ENCODE results near the gene S100A6. TPM values are rescaled to one million over a fixed set of nuclear protein-coding genes. Genes with fewer than 3 reads are reported as not detected.

S100A6 gene
- total RNA-seq, 1 donor from 2014 or later: 9.2 TPM

DNA sequence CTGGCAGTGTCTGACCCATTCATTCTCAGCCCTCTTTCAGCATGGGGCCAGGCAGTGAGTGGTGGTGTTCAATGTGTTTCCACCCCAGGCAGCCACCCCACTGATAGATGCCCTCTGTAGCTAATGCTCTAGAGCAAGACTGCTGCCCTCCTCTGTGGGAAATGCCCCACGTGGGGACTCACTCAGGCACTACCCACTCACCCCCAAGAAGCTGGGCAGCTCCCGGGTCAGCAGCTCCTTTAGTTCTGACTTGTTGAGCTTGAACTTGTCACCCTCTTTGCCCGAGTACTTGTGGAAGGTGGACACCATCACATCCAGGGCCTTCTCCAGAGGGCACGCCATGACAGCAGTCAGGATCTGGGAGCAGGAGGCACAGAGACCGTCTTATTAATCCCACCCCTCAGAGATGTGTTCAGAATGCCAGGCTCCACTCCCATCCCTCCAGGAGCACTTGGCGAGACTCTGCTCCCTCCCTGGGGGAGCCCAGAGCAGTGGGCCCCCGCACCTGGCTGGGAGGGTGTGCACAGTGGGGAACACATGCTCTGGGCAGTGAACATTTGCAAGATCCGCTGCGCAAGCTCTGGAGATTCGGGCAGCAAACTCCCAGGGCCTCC, 8.8 kb upstream of the S100A6 start:
- no peak for DNase-seq

DNA sequence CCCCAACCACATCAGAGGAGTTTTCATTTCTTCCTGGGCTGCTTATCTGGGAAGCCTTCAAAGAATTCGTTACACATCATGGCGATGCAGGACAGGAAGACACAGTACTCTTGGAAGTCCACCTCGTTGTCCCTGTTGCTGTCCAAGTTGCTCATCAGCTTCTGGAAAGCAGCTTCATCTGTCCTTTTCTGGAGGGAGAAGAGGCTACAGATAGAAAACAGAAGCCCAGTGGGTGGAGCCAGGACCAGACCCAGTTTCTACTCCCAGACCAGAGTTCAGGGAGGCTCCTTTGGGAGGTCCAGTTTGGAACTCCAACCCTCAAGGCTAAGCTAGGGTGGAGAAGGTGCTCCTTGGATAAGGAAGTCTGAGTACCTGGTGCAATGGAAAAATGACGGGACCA, 7.9 kb upstream of the S100A6 start:
- no peak for DNase-seq

DNA sequence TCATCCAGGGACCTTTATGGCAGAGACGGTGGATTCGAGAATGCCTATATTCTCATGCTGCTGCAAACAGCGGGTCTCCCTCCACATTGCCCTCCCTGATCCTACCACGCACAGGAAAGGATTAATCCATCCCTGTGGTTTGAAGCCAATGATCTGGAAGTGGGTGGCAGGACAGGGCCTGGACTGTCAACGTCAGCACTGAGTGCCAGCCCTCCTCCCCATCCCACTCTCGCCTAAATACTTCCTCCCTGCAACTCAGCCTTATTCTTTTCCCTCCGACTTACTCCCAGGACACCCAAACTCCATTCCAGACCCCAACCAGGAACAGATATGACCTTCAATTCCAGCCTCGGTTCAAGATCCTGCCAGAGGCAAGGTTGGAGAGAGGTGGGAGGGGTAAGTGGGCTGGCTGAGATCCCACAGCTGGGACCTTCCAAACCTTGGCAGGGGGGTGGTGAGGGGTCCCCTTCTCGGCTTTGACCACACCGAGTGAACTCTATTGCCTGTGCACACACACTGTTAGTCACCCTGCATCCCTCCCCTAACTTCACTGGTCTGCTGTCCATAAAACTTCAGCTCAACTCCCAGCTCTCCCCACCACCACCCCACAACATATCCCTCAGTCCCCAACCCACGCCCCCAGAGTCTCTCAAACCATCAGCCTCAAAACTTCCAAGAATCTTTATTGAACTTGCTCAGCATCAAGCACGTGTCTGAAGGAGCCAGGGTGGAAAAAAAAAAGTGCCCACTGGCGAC, 7.3 kb upstream of the S100A6 start:
- DNase-seq: no peak

DNA sequence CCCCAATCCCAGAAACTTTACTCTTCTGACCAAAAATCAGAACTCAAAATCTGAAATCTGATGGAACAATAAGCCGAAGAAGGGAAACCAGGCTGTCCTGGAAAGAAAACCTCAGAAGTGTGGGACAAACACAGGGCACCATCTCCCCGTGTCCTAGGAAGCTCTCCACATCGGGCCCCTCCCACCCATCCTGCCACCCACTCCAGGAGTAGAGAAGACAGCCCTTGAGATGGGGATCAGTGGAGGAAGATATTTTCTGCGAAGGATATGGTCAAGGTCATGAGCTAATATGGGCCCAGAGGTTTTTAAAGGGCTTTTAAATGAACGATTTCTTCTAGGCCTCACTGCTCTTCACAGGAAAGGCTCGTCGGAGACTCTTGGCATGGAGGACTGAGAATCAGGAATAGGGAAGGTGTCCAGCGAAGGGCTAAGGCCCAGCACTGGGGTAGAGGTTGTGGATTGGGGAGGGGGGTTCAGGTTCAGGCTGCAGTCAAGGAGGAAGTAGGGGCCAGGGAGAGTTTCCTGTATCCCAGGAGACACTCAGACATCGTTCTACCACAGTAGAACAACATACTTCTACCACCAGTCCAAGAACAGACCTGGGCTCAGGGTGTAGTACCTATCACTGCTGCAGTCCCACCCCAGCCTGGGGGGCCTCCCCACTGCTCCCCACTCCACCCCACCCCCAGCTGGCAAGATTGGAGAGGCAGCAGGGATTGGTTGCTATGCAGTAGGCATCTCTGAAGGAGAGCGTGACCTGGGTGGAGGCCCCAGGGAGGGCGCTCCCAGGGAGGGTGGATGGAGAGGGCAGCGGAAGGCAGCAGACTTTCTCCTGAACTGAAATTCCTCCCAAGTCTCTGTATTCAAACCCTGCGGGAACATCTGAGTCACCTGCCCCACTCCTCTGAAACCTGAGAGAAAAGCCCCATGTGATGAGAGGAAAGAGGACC, 6.1 kb upstream of the S100A6 start:
- DNase-seq: no peak

DNA sequence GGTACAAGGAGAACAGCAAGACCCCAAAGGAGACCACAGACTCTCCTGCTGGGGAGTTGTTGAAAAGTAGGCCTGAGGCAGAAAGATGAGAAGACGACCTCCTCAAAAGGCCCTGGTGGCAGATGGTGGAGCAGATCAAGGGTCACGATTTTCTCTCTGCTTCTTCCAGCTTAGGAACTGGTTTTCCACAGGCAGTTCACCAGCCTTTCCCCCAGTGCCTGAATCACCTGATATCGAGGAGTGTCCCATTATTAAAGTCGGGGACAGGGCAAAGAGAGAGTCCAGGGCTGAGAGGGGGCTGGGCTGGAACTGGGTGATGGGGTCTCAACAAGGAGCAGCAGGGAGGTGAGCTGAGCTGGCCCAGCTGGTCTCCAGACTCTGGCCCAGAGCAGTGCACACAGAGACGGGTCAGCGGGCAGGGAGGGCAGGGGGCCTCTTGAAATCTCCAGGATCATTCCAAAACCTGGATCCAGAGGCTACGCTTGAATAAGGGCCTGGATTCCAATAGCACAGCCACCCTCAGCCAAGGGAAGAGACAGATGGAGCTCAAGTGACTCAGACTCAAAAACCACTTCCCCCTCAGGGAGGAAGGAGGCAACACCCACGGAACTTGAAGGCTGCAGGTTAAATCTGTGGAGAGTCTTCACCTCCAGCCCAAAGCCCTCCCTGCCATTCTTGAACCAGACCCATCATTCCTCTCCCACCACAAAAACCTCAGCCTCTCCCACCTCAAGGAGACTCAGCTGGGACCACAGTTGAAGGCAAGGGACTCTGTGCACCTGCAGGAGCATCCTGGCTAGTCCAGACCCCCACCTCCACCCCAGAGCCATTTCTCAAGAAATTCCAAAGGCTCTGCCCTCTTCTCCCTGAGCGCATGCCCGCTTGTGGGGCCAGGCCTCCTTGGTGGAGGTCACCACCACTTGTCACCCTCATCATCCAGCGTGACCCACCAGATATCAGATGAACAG, 4.9 kb upstream of the S100A6 start, which contains the start of gene S100A5:
Gene S100A5, minus strand, starts transcription at position 541 of the 968 bp plus-strand sequence. CDS start 743 bp downstream, outside the sequence.
- DNase-seq: peak; percentile 15

DNA sequence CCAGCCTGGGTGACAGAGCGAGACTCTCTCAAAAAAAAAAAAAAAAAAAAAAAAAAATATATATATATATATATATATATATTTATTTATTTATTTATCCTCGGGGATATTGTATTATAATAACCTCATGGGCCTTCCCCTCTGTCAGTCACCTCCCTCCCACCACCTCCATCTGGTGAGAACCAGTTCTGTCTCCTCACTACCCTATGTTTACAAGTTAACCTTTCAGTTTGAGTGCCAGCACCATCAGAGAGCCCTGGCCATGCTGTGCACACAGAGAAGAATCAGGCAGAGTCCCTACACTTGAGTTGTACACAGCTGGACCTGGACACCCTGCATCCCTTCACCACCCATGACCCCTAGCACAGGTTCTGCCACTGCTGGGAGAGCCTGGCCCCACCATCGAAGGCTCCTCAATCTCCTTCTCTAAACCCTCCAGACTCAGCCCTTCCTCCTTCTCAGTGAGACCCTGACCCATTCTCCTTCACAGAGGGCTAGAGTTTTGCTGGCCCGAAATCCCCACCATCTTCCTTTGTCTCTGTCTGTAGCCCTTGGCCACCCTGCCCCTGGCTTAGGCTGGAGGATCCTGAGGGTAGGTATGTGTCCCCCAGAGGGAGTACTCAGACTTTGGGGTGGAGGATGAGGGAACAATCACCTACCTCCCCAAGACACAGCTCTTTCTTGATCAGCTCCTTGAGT, 3.8 kb upstream of the S100A6 start:
- no peak for DNase-seq

DNA sequence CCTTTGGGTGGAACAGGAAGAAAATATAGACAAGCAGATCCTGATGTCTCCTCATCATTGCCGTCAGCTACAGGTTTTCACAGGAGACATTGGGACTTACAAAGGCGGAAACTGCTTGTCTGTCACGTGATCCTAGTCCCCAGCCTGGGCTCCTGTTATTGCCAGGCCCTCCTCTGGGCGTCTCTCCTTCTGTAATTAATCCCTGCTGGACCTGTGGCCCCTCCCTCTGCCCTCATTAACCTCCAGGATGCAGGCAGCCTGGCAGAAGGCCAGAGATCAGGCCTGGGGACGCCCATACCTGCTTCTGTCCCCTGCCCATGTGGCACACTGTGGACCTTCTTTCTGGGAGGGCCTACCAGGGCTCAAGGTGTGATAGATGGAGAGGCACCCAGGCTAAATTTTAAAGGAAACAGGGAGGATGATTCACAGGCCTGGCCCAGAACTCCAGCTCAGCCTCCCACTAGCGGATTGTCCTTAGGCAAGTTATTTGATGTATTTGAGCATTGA, 2.6 kb upstream of the S100A6 start:
- no peak for DNase-seq

DNA sequence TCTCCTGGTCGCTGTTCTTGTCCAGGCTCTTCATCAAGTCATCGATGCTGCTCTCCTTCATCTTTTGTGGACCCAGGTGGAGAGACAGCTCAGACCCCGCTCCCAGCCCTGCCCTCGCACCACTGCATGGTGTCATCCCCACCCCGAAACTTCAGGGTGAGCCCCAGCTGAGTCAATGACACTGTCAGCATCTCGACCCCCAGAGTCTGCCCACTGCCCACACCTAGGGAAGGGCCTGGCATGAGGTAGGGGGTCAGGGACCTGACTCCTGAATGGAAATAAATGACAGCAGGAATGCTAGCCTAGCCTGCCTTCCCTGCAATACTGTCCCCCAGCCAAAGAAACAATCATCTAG, 1.6 kb upstream of the S100A6 start:
- no peak for DNase-seq

DNA sequence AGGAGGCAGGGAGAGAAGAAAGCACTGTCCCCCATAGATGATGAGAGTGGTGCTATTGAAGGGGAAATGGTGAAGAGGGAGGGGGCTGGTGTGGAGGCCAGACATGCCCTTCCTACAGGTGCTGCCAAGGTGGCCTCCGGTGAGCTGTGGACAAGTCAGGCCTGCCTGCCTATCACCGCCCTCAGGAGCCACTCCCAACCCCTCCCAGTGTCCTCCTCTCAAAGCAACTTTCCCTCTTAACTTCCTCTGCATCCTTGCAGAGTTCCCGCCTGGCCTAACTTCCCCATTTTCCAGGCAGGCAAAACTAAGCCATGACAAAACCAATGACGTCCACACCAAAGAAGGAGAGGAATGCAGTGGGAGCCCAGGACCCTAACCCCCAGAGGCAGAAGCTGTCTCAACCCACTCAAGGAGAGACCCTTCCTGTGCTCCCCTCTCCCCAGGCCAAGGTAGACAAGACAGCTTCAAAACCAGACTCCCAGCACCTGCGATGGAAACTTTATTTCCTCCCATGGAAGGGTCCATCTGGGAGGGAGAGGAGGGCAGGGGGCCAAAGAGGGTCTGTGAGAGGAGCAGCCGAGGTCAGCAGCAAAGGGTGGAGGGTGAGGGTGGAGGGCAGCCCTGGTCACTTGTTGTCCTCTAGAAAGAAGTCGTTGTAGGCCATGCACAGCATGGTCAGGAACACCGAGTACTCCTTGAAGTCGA, 1.0 kb upstream of the S100A6 start:
- no peak for DNase-seq

DNA sequence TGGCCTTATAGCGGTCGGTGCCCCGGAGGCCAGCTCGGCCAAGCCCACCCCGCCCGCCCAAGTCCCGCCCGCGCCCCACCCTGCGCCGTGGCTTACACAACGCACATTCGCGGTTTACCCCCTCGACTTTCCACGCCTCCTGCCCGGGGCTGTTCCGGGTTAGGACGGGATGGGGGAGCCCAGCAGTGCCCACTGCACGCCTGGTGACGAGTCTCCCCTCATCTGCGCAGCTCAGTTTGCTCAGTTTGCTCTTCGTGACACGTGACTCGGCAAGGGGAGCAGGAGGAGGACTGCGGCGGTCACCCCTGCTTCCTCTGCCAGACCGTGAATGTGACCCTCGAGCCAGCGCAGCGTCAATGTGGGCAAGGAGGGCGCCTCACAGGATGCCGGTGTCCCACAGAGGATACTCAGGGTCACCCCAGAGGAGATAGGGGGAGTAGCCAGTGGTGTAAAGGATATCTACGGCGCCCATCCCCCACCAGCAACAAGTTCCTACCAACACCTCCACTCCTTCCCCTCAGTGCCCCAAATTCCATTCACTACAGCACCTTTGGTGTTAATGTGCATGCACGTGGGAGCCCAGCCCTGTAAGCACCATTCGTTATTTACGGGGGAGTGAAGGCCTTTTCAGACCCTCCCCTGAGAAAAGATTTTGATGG, 350 bp upstream of the S100A6 start:
- DNase-seq: peak; percentile 62

DNA sequence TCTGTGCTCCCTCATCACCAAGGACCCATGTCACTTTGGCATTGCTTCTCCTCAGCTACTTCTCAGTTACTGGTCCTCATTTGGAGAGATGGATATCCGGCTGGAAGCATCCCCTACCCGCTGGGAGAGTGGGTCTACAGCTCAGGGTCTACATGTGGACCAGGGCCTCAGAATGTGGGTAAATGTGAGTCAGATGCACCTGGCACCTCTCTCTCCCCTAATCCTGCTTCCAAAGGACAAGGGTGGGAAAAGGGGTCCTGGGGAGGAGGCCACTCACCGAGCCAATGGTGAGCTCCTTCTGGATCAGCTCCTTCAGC, 908 bp downstream of the S100A6 start:
- DNase-seq: no peak

DNA sequence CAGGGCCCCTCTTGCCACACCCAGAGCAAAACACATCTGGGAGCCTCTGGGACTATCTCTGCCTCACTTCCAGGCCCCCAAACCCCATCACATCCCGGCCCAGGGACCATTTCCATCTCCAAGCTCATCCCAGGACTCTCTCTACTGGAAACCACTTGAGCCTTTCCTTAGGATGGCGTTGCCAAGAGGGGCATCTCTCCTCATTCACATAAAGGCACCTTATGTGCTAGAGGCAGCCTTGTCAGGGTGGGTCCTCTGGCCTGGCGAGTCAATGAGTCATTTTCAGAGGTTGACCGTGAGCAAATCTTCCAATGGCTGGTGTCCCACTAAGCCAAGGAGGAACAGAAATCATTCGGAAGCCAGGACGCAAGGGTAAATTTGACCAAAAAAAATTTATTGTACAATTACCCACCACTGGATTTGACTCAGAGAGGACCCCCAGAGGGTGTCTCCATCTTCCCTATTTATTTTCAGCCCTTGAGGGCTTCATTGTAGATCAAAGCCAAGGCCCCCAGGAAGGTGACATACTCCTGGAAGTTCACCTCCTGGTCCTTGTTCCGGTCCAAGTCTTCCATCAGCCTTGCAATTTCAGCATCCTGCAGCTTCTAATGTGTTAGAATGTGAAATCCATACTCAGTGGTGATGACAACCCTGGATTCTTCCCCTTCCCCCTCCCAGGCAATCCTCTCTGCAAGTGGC, 1.4 kb downstream of the S100A6 start:
- no peak for DNase-seq

DNA sequence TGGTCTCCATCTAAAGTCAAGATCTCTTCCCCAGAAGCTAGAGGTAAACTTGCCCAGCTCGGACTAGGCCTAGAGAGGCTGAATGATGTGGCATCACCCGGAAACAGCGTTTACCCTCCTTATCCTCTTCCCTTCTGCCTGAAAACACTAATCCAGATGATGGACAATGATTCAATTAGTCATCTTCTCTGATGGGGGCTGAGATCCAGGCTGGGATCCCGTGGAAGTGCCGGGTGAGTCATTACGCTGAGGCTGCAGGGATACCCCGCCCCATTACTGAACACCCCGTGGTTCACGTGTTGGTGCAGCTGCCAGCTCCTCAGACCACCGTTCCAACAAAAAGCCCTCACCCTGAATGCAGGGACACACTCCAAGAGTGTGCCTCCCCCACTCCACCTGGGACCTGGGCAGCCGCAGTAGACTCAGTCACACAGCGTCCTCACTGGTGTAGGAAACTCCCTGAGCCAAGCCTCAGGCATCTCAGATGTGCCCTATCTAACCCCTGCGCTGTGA, 2.0 kb downstream of the S100A6 start:
- peak; percentile 31 for DNase-seq

DNA sequence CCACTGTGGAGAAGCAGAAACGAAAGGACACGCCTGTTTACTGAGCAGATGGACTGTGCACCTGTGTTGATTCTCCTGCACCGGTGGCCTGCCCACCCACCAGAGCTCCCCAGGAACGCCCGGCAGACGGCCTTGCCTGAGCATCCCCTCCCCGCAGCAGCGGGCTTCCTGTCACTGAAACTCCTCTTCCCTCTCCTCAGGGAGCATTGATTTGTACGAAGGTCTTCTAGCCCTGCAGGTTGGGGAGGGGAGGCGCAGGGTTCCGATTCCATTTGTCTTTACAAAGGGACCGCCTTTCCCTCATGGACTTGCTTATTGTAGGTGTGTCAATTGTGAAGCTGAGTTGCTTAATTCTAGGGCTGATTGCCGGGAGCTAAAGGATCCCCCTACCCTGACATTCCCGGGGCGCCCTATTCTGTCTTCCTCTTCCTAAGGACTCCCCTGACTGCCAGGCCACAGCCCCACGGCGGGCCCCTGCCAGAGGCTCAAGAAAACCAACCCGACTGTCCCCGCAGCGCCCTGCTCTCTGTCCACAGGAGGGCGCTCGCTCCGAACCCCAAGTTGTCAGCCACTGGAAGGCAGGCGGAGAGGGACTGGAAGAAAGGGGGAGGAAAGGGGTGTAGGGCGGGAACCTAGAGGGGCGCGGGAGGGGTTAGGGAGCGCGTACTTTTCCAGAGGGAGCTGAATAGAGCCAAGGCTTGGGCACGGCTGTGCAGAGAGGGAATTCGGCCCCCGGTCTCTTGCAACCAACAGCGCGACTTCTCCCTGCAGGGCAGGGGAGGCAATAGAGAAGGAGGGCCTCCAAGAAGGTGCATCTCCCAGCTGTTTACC, 2.8 kb downstream of the S100A6 start:
- DNase-seq: peak; percentile 69

DNA sequence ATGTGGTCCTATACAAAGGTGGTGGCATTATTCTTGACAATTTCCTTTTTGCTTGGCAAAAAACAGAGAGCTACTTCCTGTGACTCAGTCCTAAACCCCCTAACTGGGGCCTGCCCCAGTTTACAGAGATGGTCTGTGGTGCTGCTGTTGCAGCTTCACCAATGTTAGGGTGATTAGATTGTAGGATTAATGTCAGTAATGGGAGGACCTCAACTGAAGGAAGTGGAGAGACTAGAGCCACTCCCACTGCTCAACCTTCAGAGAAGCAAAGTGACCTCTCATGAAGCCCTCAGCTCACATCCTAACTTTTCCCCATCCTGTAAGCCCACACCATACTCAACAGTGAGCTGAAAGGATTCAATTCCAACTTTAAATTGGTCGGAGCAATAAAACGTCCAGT, 3.6 kb downstream of the S100A6 start:
- no peak for DNase-seq

DNA sequence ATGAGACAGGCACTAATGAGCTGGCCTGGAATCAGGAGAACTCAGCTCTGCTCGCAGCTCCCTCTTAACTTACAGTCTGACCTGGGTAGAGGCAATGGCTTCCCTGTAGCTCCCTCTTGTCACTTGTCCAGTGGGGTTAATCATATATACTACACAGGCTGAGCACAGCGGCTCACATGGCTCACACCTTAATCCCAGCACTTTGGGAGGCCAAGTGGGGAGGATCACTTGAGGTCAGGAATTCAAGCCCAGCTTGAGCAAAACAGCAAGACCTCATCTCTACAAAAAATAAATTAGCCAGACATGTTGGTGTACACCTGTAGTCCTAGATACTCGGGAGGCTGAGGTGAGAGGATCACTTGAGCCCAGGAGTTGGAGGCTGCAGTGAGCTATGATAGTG, 4.2 kb downstream of the S100A6 start:
- no peak for DNase-seq

DNA sequence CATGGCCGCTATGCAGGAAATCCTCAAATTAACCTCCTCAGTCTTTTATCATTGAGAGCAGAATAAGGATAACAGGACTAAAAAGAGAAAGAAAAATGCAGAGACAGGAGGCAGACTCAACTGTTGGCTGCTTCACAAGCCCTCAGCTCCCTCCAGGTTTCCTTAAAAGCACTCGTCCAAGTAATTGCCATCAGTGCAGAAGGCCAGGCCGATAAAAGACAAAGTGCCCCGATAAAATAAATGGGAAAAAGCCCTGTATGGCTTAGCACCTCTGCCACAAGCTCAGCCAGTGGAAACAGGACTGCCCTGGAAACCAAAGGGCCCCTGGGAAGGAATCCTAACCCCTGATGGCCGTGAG, 8.1 kb downstream of the S100A6 start:
- DNase-seq: no peak

DNA sequence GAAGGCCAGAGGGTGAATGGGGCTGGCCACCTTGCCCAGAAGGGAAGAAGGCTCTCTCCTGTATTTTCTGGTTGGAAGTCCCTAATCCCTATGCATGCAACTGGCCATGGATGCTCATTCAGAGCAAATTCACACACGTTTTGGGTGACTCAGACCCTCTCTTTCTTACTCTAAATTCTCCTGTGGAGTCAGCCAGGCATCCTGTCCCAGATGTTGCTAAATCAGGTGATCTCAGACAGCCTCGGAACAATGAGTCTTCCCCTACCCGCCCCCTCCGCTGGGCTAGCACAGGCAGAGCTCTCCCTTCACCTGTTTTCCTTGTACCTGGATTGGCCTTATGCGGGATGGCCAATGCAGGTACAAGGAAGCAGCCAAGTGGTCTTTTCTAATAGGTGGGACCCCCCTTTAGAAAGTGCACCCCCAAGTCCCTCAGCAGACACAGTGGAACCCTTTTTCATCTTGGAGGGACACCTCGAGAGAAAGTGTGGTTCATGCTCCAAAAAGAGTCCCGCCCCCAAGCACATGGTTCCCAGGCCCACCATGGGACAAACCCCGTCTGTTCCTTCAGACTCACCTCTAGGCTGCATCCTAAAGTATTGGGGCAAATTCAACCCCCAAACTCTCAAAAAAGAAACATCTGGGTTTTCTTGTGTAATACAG, 8.6 kb downstream of the S100A6 start:
- DNase-seq: no peak

Measured in occipital lobe (tissue), 2 donors.